Psoas muscle (tissue), 8 donors: ENCODE results near the gene YWHAQ. TPM values are rescaled to one million over a fixed set of nuclear protein-coding genes. Genes with fewer than 3 reads are reported as not detected.

Experiments
- ATAC-seq, 4 donors: fragments of 200-7000 bp; cut with Tn5 transposase; one replicate each; pipeline ENCODE4 v1.9.1; 2020; ENCODE audit warnings: moderate library complexity in 3 of 4, mild to moderate bottlenecking in 2 of 4
- DNase-seq, 2 donors: peaks; one replicate each; pipeline ENCODE4 v3.0.0-alpha.2; 2020
- H3K27ac ChIP-seq: fragments of 200-600 bp; one replicate; pipeline ENCODE4 v1.8.0; 2022
- H3K27me3 ChIP-seq, 3 donors: fragments of 200-600 bp in 1 of 3; one replicate each; pipeline versions ENCODE4 v1.6.1 to v1.8.0; 2013 to 2022; ENCODE audit warnings: low read length in 2 of 3, mild to moderate bottlenecking in 2 of 3, moderate library complexity in 1 of 3; ENCODE audit not compliant: insufficient read depth in 3 of 3
- H3K36me3 ChIP-seq, 2 donors: fragments of 200-600 bp in 1 of 2; one replicate each; pipeline versions ENCODE4 v1.6.1 to v1.8.0; 2013 to 2022; ENCODE audit warnings: low read depth in 1 of 2, mild to moderate bottlenecking in 1 of 2, moderate library complexity in 1 of 2; ENCODE audit not compliant: insufficient read depth in 1 of 2
- H3K4me1 ChIP-seq: fragments of 200-600 bp; one replicate; pipeline ENCODE4 v1.8.0; 2022
- H3K4me3 ChIP-seq: fragments of 200-600 bp; one replicate; pipeline ENCODE4 v1.8.0; 2022; ENCODE audit warnings: mild to moderate bottlenecking
- H3K9me3 ChIP-seq: fragments of 200-600 bp; one replicate; pipeline ENCODE4 v1.8.0; 2022
- WGBS, 3 donors: extraction: QIAGEN DNeasy Blood & Tissue Kit; methylation state at CpG; one replicate each; pipeline versions ENCODE4 v1.1.6 to v1.1.7; 2013; 5-methylcytosine and 5-hydroxymethylcytosine counted together
- intact Hi-C, 2 donors: fragments of 100-400 bp; cut with DNase I; formaldehyde crosslinking; loops; one replicate each; pipeline versions ENCODE4 v1.11.0 to v1.14.2; 2022
- polyA plus RNA-seq, 3 donors: library from polyadenylated mRNA; stranded (reverse); fragments of 200-250 nt; gene quantifications; one replicate each; pipeline ENCODE4 v1.2.3, GENCODE V29; 2013
- total RNA-seq, 4 donors: library from RNA; stranded (reverse); fragmentation: NEBNext Ultra II Directional in 2 of 4; extraction: Animal tissue kit (Norgen Biotek cat#: 25700) in 2 of 4; gene quantifications; one replicate each; pipeline versions ENCODE4 v1.2.1 to v1.2.4, GENCODE V29; 2021 to 2023
- TF ChIP-seq, protein P1 (sequence below): fragments of 200-600 bp; IDR thresholded peaks from one replicate; pipeline ENCODE4 v1.8.0; 2022; ENCODE audit warnings: antibody characterized with exemption
- donor health status: healthy with polysubstance abuse.
- donor health status: DM: no; HTN: no; CAD: no; lungs with moderate emphysema.
- donor health status: Bipolar disorder and iron deficiency.
- donor health status: healthy.
- donor health status: DM: yes; HTN: yes; CAD: no.
- donor health status: DM: no; HTN: no; CAD: no.
- donor health status: DM: no; HTN: no; CAD: no.
- donor health status: DM: yes; HTN: yes; CAD: no.

Gene YWHAQ
- total and polyA plus RNA-seq, 7 donors = 41.5 to 74.7 (median 57.3) TPM

- DNase-seq = no peak
- ATAC-seq = peak; percentile 24 to 33 (median 26)
- Histone ChIP-seq H3K4me3 (no peak overlapping the region), H3K36me3 (peaks cover 0 to 13% of the 10 kb centered on the region in 2 donors), H3K9me3 (no peaks in the 10 kb centered on the region), H3K4me1 (no peaks in the 10 kb centered on the region), H3K27me3 (no peaks in the 10 kb centered on the region), H3K27ac (no peak overlapping the region)
- WGBS, 3 donors = 85 to 93% (median 93%) methylated on average over 1 of the region's 1 CpG
- intact Hi-C loops = no loop called here
- TF ChIP-seq, protein P1, sequence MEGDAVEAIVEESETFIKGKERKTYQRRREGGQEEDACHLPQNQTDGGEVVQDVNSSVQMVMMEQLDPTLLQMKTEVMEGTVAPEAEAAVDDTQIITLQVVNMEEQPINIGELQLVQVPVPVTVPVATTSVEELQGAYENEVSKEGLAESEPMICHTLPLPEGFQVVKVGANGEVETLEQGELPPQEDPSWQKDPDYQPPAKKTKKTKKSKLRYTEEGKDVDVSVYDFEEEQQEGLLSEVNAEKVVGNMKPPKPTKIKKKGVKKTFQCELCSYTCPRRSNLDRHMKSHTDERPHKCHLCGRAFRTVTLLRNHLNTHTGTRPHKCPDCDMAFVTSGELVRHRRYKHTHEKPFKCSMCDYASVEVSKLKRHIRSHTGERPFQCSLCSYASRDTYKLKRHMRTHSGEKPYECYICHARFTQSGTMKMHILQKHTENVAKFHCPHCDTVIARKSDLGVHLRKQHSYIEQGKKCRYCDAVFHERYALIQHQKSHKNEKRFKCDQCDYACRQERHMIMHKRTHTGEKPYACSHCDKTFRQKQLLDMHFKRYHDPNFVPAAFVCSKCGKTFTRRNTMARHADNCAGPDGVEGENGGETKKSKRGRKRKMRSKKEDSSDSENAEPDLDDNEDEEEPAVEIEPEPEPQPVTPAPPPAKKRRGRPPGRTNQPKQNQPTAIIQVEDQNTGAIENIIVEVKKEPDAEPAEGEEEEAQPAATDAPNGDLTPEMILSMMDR = no peak
These were observed 57.6 kb downstream of the YWHAQ start for GRCh38 chr2:9573013-9573720.

- DNase-seq (no peak), ATAC-seq (no peak)
- H3K4me1 ChIP-seq = peaks cover 3% of the 10 kb centered on the region
- H3K4me3 ChIP-seq = no peak overlapping the region
- no peaks in the 10 kb centered on the region for H3K9me3 ChIP-seq
- intact Hi-C loops = no loop called here
- H3K27me3 ChIP-seq = no peaks in the 10 kb centered on the region
- 71 to 81% (median 75%) methylated on average over 4 of the region's 4 CpGs for WGBS, 3 donors
- H3K36me3 ChIP-seq = peaks cover 0 to 19% of the 10 kb centered on the region in 2 donors
- TF ChIP-seq, protein P1 = no peak
- no peak overlapping the region for H3K27ac ChIP-seq
These were observed 60.4 kb downstream of the YWHAQ start for GRCh38 chr2:9570182-9571060.

GRCh38 chr2:9565436-9566153, 65.2 kb downstream of the YWHAQ start:
- intact Hi-C loops = loop anchor here in 1 of 2 donors (10.0 kb wide), 1 partner anchor 199 kb away; no protein-coding TSS in a partner anchor
- Histone ChIP-seq H3K4me1 (peaks cover 8% of the 10 kb centered on the region), H3K9me3 (no peaks in the 10 kb centered on the region), H3K27me3 (no peaks in the 10 kb centered on the region), H3K4me3 (peak overlapping the region; percentile 52), H3K27ac (peak overlapping the region; percentile 86), H3K36me3 (peaks cover 0 to 7% of the 10 kb centered on the region in 2 donors)
- DNase-seq (peak; percentile 75 to 84), ATAC-seq (peak; percentile 96 to 99 (median 98))
- TF ChIP-seq, protein P1 = no peak
- WGBS, 3 donors = 63 to 72% (median 65%) methylated on average over 11 of the region's 11 CpGs

DNA sequence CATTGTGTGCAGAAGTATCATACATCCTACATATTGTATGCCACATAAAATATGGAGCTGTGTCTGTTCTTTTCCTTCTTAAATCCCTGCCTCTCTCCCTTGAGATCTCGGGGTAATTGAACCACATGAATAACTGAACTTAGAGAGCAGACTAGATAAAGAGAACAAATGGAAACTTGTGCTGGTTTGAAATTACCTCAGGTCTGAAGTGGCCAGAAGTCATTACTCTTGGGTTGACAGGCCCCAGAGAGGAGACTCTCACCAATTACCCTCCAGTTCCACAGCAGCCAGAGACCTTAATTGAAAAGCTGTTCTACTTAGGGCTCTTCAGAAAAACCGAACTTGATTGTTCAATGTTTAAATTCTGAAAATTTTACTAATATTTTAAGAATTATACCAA, 70.2 kb downstream of the YWHAQ start:
- TF ChIP-seq, protein P1 = no peak
- Histone ChIP-seq H3K9me3 (no peaks in the 10 kb centered on the region), H3K27ac (no peak overlapping the region), H3K4me3 (no peak overlapping the region), H3K36me3 (no peaks in the 10 kb centered on the region), H3K27me3 (no peaks in the 10 kb centered on the region), H3K4me1 (peaks cover 14% of the 10 kb centered on the region)
- ATAC-seq (no peak), DNase-seq (no peak)
- intact Hi-C loops = loop anchor here in 1 of 2 donors (10.0 kb wide), 1 partner anchor 204 kb away; no protein-coding TSS in a partner anchor
- WGBS, 3 donors = 58 to 65% (median 63%) methylated on average over 2 of the region's 2 CpGs
